Globus pallidus (tissue), 1 donor: ENCODE results near the gene DAZAP1.
"Not testable (repeated sequence)": the region's sequence is repeated elsewhere in the genome, so short reads cannot be mapped to it uniquely, and the experiment has no call there.

Experiments used
- DNase-seq: peaks from one replicate; pipeline ENCODE4 v3.0.0-alpha.2; 2015; ENCODE audit warnings: low spot score

DAZAP1 gene

GRCh38 chr19:1473085-1473851, 65.9 kb downstream of the DAZAP1 start:
- peak; percentile 37 for DNase-seq

GRCh38 chr19:1474011-1474764, 66.8 kb downstream of the DAZAP1 start:
- DNase-seq, result peak; percentile 80

- no peak for DNase-seq
These were observed 67.5 kb downstream of the DAZAP1 start for GRCh38 chr19:1474765-1475351.

GRCh38 chr19:1475751-1476437, 68.5 kb downstream of the DAZAP1 start:
- DNase-seq, result no peak

- DNase-seq, result not testable (repeated sequence)
These were observed 69.7 kb downstream of the DAZAP1 start for GRCh38 chr19:1477056-1477455.

GRCh38 chr19:1478934-1479707, 71.7 kb downstream of the DAZAP1 start, which contains the start of gene C19orf25:
Gene C19orf25 (minus strand): TSS chr19:1479215. CDS start chr19:1478903, 312 bp downstream.
- peak; percentile 90 for DNase-seq

- no peak for DNase-seq
These were observed 74.0 kb downstream of the DAZAP1 start for GRCh38 chr19:1481224-1481892.

- no peak for DNase-seq
These were observed 74.5 kb downstream of the DAZAP1 start for GRCh38 chr19:1481893-1482360.

GRCh38 chr19:1482361-1483130, 75.2 kb downstream of the DAZAP1 start:
- no peak for DNase-seq

- DNase-seq, result no peak
These were observed 76.0 kb downstream of the DAZAP1 start for GRCh38 chr19:1483131-1483978.

GRCh38 chr19:1483979-1484428, 76.6 kb downstream of the DAZAP1 start:
- DNase-seq, result no peak
